ENCODE data around the gene CPHXL. TPM values are rescaled to one million over a fixed set of nuclear protein-coding genes. Genes with fewer than 3 reads are reported as not detected.

Gene CPHXL
- polyA plus RNA-seq, 2 of the 4 experiments (the other 2 are of a cell fraction): not detected

DNA sequence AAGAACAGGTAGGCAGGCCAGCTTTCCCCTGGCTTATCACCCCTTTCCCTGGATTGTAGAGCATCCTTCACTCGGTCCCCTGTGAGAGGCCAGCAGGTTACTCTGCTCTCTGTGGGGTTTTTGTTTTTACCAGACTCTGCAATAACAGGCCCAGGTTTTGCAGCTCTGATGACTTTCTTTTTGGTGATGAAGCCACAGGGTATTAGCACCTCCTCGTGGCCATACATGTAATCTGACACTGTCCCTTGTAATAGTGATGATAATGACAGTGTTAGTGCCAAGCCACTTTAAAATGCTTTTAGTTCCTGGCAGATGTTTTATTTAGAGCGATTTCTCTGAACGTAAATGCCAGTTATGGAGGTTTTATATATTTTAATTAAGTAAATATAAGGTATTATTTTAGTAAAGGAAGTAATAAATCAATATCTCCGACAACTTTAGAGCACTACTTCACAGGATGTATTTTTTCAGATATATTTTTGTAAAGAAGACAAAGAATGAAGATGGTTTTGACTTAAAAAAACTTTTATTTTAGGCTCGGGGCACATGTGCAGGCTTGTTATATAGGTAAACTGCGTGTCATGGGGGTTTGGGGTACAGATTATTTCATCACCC lies 38.0 kb upstream of the CPHXL start:
- Histone ChIP-seq H3K4me1 (no peaks in the 10 kb centered on the region), H3K4me3 (no peak overlapping the region), H3K4me2 (no peak overlapping the region), H3K27ac (no peak overlapping the region), H3K9me3 (no peaks in the 10 kb centered on the region)
- DNase-seq (ENCODE audit: low read depth in 1 of 2, low spot score in 1 of 2): peak; percentile 58 to 72
- POLR2A ChIA-PET: no interaction called here
- ATAC-seq: peak; percentile 90 to 96
- no peak for FAIRE-seq
- CTCF ChIA-PET: interaction anchor here (0.6 to 3.1 kb wide), 21 partner anchors 8 to 1234 kb away, joined by 3 to 17 read pairs (median 3); no protein-coding TSS in a partner anchor
- WGBS (ENCODE audit: missing lambda C conversion rate): 10% methylated on average over 7 of the region's 7 CpGs
- TF ChIP-seq ZNF302 (CRISPR knock-in tag; IDR thresholded peaks at IDR 0.05) (no peak), SMC3 (IDR thresholded peaks at IDR 0.05) (peak; percentile 75), CTCF (IDR thresholded peaks at IDR 0.05) (peak; percentile 84), RAD21 (conservative IDR thresholded peaks at IDR 0.05 in 1 of 2, IDR thresholded peaks at IDR 0.05 in 1 of 2) (peak; percentile 86 to 90)

DNA sequence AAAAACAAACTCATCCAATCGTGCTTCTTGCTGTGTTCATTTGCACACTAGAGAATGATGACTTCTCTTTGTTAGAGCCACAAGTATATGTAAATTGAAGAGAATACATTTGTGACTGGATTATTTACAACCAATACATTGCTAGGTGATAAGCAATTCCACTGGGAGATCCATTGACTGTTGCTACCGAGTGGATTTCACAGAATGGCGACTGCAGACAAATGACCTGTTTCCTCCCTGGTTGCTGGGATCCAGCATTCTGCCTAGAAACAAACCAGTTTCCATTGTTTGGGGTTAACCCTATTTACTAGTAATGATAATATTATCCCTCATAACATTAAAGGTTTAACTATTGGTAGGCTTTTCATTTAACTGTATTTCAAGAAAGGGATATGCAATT lies 36.9 kb upstream of the CPHXL start:
- POLR2A ChIA-PET: no interaction called here
- Histone ChIP-seq H3K9me3 (no peaks in the 10 kb centered on the region), H3K4me1 (no peaks in the 10 kb centered on the region), H3K27ac (no peak overlapping the region), H3K4me3 (no peak overlapping the region), H3K4me2 (no peak overlapping the region)
- 69% methylated on average over 3 of the region's 3 CpGs for whole genome bisulfite sequencing (ENCODE audit: missing lambda C conversion rate)
- ATAC-seq (no peak), DNase-seq (ENCODE audit: low read depth in 1 of 2, low spot score in 1 of 2) (no peak), FAIRE-seq (no peak)
- no peak for TF ChIP-seq CTCF (IDR thresholded peaks at IDR 0.05)
- no peak for TF ChIP-seq MAFK (IDR thresholded peaks at IDR 0.05; ENCODE audit: partially characterized antibody)
- TF ChIP-seq ZC3H11A (IDR thresholded peaks at IDR 0.05): no peak
- TF ChIP-seq FOSB (CRISPR knock-in tag; IDR thresholded peaks at IDR 0.05): no peak
- TF ChIP-seq CBX2 (IDR thresholded peaks at IDR 0.05; ENCODE audit: borderline replicate concordance, low read depth): no peak
- CTCF ChIA-PET: interaction anchor here (0.8 to 3.1 kb wide), 6 partner anchors 10 to 292 kb away, joined by 3 to 17 read pairs (median 4); no protein-coding TSS in a partner anchor

DNA sequence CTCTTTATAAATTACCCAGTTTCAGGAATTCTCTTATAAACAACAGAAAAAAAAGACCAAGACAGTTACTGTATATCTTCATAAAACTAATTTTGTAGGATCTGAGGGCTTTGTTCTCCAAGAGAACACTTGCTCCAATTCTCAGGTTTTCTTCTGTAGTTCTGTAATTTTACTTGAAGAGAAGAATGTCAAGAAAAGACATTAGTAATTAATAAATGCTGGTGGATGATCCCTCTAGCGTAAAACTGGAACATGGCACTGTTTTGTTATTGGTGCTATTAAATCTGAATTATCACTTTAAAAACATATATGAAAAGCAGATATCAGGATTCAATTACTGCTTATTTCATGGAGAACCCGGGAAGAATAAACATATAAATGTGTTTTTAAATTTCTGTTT lies 36.5 kb upstream of the CPHXL start:
- Histone ChIP-seq H3K4me3 (no peak overlapping the region), H3K9me3 (no peaks in the 10 kb centered on the region), H3K27ac (no peak overlapping the region), H3K4me1 (no peaks in the 10 kb centered on the region), H3K4me2 (no peak overlapping the region)
- DNase-seq (ENCODE audit: low read depth in 1 of 2, low spot score in 1 of 2) (no peak), FAIRE-seq (no peak), ATAC-seq (no peak)
- ChIA-PET CTCF (interaction anchor here (1.2 to 1.3 kb wide), 2 partner anchors 73 to 563 kb away, joined by 3 read pairs; no protein-coding TSS in a partner anchor), POLR2A (no interaction called here)
- 42% methylated on average over 2 of the region's 2 CpGs for WGBS (ENCODE audit: missing lambda C conversion rate)
- TF ChIP-seq TP53 (CRISPR knock-in tag; IDR thresholded peaks at IDR 0.05) (no peak), CHD4 (IDR thresholded peaks at IDR 0.05; ENCODE audit: borderline replicate concordance) (no peak), FOXS1 (CRISPR knock-in tag; IDR thresholded peaks at IDR 0.05) (no peak), CEBPB (IDR thresholded peaks at IDR 0.05) (no peak), HES2 (IDR thresholded peaks at IDR 0.05) (no peak), REST (IDR thresholded peaks at IDR 0.05) (no peak), ESRRA (IDR thresholded peaks at IDR 0.05; ENCODE audit: borderline replicate concordance, low read length) (no peak), HOXB13 (CRISPR knock-in tag; IDR thresholded peaks at IDR 0.05; ENCODE audit: low read depth) (no peak), JUNB (IDR thresholded peaks at IDR 0.05) (no peak)

Measured in A549 (cell line).